ENCODE results near the gene MOB3B. TPM values are rescaled to one million over a fixed set of nuclear protein-coding genes. Genes with fewer than 3 reads are reported as not detected.

Gene MOB3B
- polyA plus RNA-seq, 1 of the 3 experiments (the other 2 are of a cell fraction): 0.90 TPM

DNA sequence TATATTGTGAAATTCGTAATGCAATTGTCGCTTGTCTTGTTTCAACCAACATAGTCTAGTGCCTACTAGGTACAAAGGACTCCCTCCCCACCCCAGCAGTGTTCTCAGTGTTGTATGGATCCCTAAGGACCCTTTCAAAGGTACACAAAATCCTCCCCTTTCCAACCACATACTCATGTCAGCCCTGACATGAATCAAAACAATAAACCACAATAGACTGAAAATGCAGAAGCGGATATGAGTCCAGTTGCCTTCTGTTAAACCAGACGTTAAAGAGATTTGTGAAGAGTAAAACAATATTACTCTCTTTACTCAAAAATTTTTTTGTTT lies 87.9 kb downstream of the MOB3B start:
- H3K4me3 ChIP-seq (ENCODE audit: low read depth in 2 of 2, low read length in 1 of 2): no peak overlapping the region
- no peaks in the 10 kb centered on the region for H3K9me3 ChIP-seq
- H2AFZ ChIP-seq (ENCODE audit: low read depth): no peak overlapping the region
- H3K4me2 ChIP-seq: no peak overlapping the region
- no peaks in the 10 kb centered on the region for H3F3A ChIP-seq (replicated peaks; ENCODE audit: insufficient read depth)
- DNase-seq: no peak
- whole genome bisulfite sequencing (ENCODE audit: low lambda C conversion rate): 88% methylated on average over 4 of the region's 4 CpGs
- ChIA-PET POLR2A (no interaction called here), CTCF (no interaction called here)
- H3K27me3 ChIP-seq (ENCODE audit: insufficient read depth): no peaks in the 10 kb centered on the region
- no peaks in the 10 kb centered on the region for H4K20me1 ChIP-seq (ENCODE audit: insufficient read depth)
- no peak overlapping the region for H3K27ac ChIP-seq (ENCODE audit: low read depth in 2 of 2, low read length in 1 of 2)
- no peak overlapping the region for H3K9ac ChIP-seq
- no peaks in the 10 kb centered on the region for H3K36me3 ChIP-seq (replicated peaks in 1 of 2; ENCODE audit: control insufficient read depth in 1 of 2, insufficient read depth in 2 of 2, low read length in 1 of 2)
- TF ChIP-seq, protein P1, sequence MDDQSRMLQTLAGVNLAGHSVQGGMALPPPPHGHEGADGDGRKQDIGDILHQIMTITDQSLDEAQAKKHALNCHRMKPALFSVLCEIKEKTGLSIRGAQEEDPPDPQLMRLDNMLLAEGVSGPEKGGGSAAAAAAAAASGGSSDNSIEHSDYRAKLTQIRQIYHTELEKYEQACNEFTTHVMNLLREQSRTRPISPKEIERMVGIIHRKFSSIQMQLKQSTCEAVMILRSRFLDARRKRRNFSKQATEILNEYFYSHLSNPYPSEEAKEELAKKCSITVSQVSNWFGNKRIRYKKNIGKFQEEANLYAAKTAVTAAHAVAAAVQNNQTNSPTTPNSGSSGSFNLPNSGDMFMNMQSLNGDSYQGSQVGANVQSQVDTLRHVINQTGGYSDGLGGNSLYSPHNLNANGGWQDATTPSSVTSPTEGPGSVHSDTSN (IDR thresholded peaks at IDR 0.05): no peak
- TF ChIP-seq ELF1 (IDR thresholded peaks at IDR 0.05) (no peak), EZH2phosphoT487 (IDR thresholded peaks at IDR 0.05; ENCODE audit: borderline replicate concordance, low read depth) (no peak), GABPA (IDR thresholded peaks at IDR 0.05; ENCODE audit: low read depth) (no peak), TEAD4 (IDR thresholded peaks at IDR 0.05; ENCODE audit: borderline replicate concordance, insufficient read depth) (no peak), RAD21 (IDR thresholded peaks at IDR 0.05; ENCODE audit: low read length) (no peak), FOXM1 (IDR thresholded peaks at IDR 0.05; ENCODE audit: low read depth) (no peak), RFX5 (IDR thresholded peaks at IDR 0.05; ENCODE audit: low read length) (no peak), RCOR1 (IDR thresholded peaks at IDR 0.05; ENCODE audit: low read length) (no peak), TCF12 (IDR thresholded peaks at IDR 0.05) (no peak), JUND (IDR thresholded peaks at IDR 0.05) (no peak)
- TF ChIP-seq, protein P2, sequence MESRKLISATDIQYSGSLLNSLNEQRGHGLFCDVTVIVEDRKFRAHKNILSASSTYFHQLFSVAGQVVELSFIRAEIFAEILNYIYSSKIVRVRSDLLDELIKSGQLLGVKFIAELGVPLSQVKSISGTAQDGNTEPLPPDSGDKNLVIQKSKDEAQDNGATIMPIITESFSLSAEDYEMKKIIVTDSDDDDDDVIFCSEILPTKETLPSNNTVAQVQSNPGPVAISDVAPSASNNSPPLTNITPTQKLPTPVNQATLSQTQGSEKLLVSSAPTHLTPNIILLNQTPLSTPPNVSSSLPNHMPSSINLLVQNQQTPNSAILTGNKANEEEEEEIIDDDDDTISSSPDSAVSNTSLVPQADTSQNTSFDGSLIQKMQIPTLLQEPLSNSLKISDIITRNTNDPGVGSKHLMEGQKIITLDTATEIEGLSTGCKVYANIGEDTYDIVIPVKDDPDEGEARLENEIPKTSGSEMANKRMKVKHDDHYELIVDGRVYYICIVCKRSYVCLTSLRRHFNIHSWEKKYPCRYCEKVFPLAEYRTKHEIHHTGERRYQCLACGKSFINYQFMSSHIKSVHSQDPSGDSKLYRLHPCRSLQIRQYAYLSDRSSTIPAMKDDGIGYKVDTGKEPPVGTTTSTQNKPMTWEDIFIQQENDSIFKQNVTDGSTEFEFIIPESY (IDR thresholded peaks at IDR 0.05; ENCODE audit: borderline replicate concordance, low read depth): no peak
- TF ChIP-seq, protein P3, sequence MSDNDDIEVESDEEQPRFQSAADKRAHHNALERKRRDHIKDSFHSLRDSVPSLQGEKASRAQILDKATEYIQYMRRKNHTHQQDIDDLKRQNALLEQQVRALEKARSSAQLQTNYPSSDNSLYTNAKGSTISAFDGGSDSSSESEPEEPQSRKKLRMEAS (IDR thresholded peaks at IDR 0.05; ENCODE audit: low read depth): no peak
- TF ChIP-seq, protein P4, sequence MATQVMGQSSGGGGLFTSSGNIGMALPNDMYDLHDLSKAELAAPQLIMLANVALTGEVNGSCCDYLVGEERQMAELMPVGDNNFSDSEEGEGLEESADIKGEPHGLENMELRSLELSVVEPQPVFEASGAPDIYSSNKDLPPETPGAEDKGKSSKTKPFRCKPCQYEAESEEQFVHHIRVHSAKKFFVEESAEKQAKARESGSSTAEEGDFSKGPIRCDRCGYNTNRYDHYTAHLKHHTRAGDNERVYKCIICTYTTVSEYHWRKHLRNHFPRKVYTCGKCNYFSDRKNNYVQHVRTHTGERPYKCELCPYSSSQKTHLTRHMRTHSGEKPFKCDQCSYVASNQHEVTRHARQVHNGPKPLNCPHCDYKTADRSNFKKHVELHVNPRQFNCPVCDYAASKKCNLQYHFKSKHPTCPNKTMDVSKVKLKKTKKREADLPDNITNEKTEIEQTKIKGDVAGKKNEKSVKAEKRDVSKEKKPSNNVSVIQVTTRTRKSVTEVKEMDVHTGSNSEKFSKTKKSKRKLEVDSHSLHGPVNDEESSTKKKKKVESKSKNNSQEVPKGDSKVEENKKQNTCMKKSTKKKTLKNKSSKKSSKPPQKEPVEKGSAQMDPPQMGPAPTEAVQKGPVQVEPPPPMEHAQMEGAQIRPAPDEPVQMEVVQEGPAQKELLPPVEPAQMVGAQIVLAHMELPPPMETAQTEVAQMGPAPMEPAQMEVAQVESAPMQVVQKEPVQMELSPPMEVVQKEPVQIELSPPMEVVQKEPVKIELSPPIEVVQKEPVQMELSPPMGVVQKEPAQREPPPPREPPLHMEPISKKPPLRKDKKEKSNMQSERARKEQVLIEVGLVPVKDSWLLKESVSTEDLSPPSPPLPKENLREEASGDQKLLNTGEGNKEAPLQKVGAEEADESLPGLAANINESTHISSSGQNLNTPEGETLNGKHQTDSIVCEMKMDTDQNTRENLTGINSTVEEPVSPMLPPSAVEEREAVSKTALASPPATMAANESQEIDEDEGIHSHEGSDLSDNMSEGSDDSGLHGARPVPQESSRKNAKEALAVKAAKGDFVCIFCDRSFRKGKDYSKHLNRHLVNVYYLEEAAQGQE (IDR thresholded peaks at IDR 0.05; ENCODE audit: low read depth, low read length): no peak
- TF ChIP-seq, protein P5, sequence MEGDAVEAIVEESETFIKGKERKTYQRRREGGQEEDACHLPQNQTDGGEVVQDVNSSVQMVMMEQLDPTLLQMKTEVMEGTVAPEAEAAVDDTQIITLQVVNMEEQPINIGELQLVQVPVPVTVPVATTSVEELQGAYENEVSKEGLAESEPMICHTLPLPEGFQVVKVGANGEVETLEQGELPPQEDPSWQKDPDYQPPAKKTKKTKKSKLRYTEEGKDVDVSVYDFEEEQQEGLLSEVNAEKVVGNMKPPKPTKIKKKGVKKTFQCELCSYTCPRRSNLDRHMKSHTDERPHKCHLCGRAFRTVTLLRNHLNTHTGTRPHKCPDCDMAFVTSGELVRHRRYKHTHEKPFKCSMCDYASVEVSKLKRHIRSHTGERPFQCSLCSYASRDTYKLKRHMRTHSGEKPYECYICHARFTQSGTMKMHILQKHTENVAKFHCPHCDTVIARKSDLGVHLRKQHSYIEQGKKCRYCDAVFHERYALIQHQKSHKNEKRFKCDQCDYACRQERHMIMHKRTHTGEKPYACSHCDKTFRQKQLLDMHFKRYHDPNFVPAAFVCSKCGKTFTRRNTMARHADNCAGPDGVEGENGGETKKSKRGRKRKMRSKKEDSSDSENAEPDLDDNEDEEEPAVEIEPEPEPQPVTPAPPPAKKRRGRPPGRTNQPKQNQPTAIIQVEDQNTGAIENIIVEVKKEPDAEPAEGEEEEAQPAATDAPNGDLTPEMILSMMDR (IDR thresholded peaks at IDR 0.05): no peak
- TF ChIP-seq, protein P6, sequence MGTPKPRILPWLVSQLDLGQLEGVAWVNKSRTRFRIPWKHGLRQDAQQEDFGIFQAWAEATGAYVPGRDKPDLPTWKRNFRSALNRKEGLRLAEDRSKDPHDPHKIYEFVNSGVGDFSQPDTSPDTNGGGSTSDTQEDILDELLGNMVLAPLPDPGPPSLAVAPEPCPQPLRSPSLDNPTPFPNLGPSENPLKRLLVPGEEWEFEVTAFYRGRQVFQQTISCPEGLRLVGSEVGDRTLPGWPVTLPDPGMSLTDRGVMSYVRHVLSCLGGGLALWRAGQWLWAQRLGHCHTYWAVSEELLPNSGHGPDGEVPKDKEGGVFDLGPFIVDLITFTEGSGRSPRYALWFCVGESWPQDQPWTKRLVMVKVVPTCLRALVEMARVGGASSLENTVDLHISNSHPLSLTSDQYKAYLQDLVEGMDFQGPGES (IDR thresholded peaks at IDR 0.05; ENCODE audit: low read depth, low read length): no peak
- no peaks in the 10 kb centered on the region for H3K79me2 ChIP-seq (ENCODE audit: insufficient read depth)
- H3K9me2 ChIP-seq: no peaks in the 10 kb centered on the region
- H3K4me1 ChIP-seq (ENCODE audit: control insufficient read depth in 1 of 2, insufficient read depth in 2 of 2, low read depth in 1 of 2, low read length in 1 of 2): no peaks in the 10 kb centered on the region
